IMR-90 (cell line): ENCODE data around the gene IRF2. TPM values are rescaled to one million over a fixed set of nuclear protein-coding genes. Genes with fewer than 3 reads are reported as not detected.

Experiments used
- ATAC-seq: fragments of 200-7000 bp; cut with Tn5 transposase; 2 replicates; pipeline ENCODE4 v1.9.1; 2020; ENCODE audit warnings: low read depth, mild to moderate bottlenecking, moderate library complexity
- BruUV-seq: library from RNA; stranded (reverse); fragments of 400-500 nt; replicated peaks from 2 replicates; lab custom pipeline; 2021; lab: Mats Ljungman, UMichigan
- CTCF ChIA-PET: fragments of 300-600 bp; formaldehyde crosslinking; extraction: SDS; loops from one replicate; lab custom pipeline; 2021; ENCODE audit warnings: antibody characterized with exemption; lab: Yijun Ruan, JAX
- POLR2A ChIA-PET: fragments of 300-600 bp; sonication (Branson Sonifier 250); formaldehyde crosslinking; loops from one replicate; lab custom pipeline; 2022; ENCODE audit warnings: antibody characterized with exemption; ENCODE audit not compliant: unreplicated experiment; lab: Charles Lee
- DNase-seq: peaks from one replicate; pipeline ENCODE4 v3.0.0; 2013
- H2AFZ ChIP-seq: replicated peaks from 2 replicates; pipeline ENCODE3; 2013; ENCODE audit warnings: low read length, mild to moderate bottlenecking; ENCODE audit not compliant: poor library complexity
- H2AK5ac ChIP-seq: 2 replicates; pipeline ENCODE4 v1.6.1; 2013; ENCODE audit warnings: low read depth, low read length, inconsistent platforms
- H2AK9ac ChIP-seq: replicated peaks from 2 replicates; pipeline ENCODE3; 2013; ENCODE audit warnings: mild to moderate bottlenecking, low read depth, low read length, moderate library complexity; ENCODE audit not compliant: poor library complexity
- H2BK120ac ChIP-seq: 2 replicates; pipeline ENCODE4 v1.6.1; 2013; ENCODE audit warnings: low read depth, low read length, inconsistent platforms
- H2BK15ac ChIP-seq: 3 replicates; pipeline ENCODE4 v1.6.1; 2013; ENCODE audit warnings: low read depth, low read length, inconsistent platforms
- H2BK20ac ChIP-seq: 2 replicates; pipeline ENCODE4 v1.6.1; 2013; ENCODE audit warnings: low read depth, mild to moderate bottlenecking, inconsistent platforms, low read length, moderate library complexity
- H2BK5ac ChIP-seq: 2 replicates; pipeline ENCODE4 v1.6.1; 2013; ENCODE audit warnings: mild to moderate bottlenecking, low read depth, low read length, inconsistent platforms; ENCODE audit not compliant: poor library complexity, severe bottlenecking
- H3K14ac ChIP-seq: replicated peaks from 2 replicates; pipeline ENCODE4 v1.6.1; 2013; ENCODE audit warnings: low read depth, low read length, inconsistent platforms
- H3K18ac ChIP-seq: 2 replicates; pipeline ENCODE4 v1.6.1; 2013; ENCODE audit warnings: low read depth, low read length, control low read depth
- H3K23ac ChIP-seq: 2 replicates; pipeline ENCODE4 v1.6.1; 2013; ENCODE audit warnings: low read depth, low read length, inconsistent platforms
- H3K27ac ChIP-seq: 2 replicates; pipeline ENCODE4 v1.5.1; 2013; ENCODE audit warnings: mild to moderate bottlenecking, control low read depth, low read length; ENCODE audit not compliant: insufficient read depth
- H3K27me3 ChIP-seq: 2 replicates; pipeline ENCODE4 v1.6.1; 2013; ENCODE audit warnings: low read length; ENCODE audit not compliant: control insufficient read depth, insufficient read depth
- H3K36me3 ChIP-seq: 2 replicates; pipeline ENCODE4 v1.6.1; 2013; ENCODE audit warnings: low read length, mixed read lengths; ENCODE audit not compliant: control insufficient read depth, insufficient read depth
- H3K4ac ChIP-seq: 2 replicates; pipeline ENCODE4 v1.6.1; 2013; ENCODE audit warnings: low read depth, low read length, inconsistent platforms
- H3K4me1 ChIP-seq: 2 replicates; pipeline ENCODE4 v1.6.1; 2013; ENCODE audit warnings: low read length, mixed read lengths; ENCODE audit not compliant: control insufficient read depth, insufficient read depth
- H3K4me2 ChIP-seq: 2 replicates; pipeline ENCODE4 v1.6.1; 2013; ENCODE audit warnings: low read depth, mild to moderate bottlenecking, control low read depth, low read length, moderate library complexity
- H3K4me3 ChIP-seq: 2 replicates; pipeline ENCODE4 v1.5.1; 2013; ENCODE audit warnings: low read depth, mild to moderate bottlenecking, control low read depth, low read length, moderate library complexity; ENCODE audit not compliant: insufficient read depth
- H3K56ac ChIP-seq: 2 replicates; pipeline ENCODE4 v1.6.1; 2013; ENCODE audit warnings: low read length, inconsistent platforms; ENCODE audit not compliant: insufficient read depth; ENCODE audit errors: extremely low read depth
- H3K79me1 ChIP-seq, 2 experiments: 2 replicates each; pipeline ENCODE4 v1.6.1; 2013; ENCODE audit warnings: low read length in 2 of 2, inconsistent platforms in 1 of 2, low read depth in 1 of 2
- H3K9ac ChIP-seq: 2 replicates; pipeline ENCODE4 v1.6.1; 2013; ENCODE audit warnings: low read depth, low read length, control low read depth
- H3K9me1 ChIP-seq: 2 replicates; pipeline ENCODE4 v1.6.1; 2013; ENCODE audit warnings: low read length, inconsistent platforms; ENCODE audit not compliant: insufficient read depth
- H3K9me3 ChIP-seq: 2 replicates; pipeline ENCODE4 v1.6.1; 2013; ENCODE audit warnings: low read length; ENCODE audit not compliant: control insufficient read depth, insufficient read depth
- H4K20me1 ChIP-seq: 2 replicates; pipeline ENCODE4 v1.6.1; 2013; ENCODE audit warnings: low read length, inconsistent platforms; ENCODE audit not compliant: insufficient read depth
- H4K5ac ChIP-seq: 2 replicates; pipeline ENCODE4 v1.6.1; 2013; ENCODE audit warnings: mild to moderate bottlenecking, low read depth, low read length, control low read depth
- H4K8ac ChIP-seq, 2 experiments: 2 replicates each; pipeline ENCODE4 v1.6.1; 2013; ENCODE audit warnings: low read depth in 2 of 2, low read length in 2 of 2, control low read depth in 1 of 2, inconsistent platforms in 1 of 2
- H4K91ac ChIP-seq: 2 replicates; pipeline ENCODE4 v1.6.1; 2013; ENCODE audit warnings: low read depth, low read length, inconsistent platforms; ENCODE audit not compliant: insufficient read depth
- CHD1 ChIP-seq: IDR thresholded peaks from 2 replicates; pipeline ENCODE4 v1.6.1; 2012; ENCODE audit warnings: low read depth, low read length, improper control_type of control experiment
- MAZ ChIP-seq: IDR thresholded peaks from 2 replicates; pipeline ENCODE4 v1.6.1; 2012; ENCODE audit warnings: low read depth, mild to moderate bottlenecking, low read length, improper control_type of control experiment, moderate library complexity, borderline replicate concordance
- MXI1 ChIP-seq: IDR thresholded peaks from 2 replicates; pipeline ENCODE4 v1.6.1; 2012; ENCODE audit warnings: low read depth, mild to moderate bottlenecking, low read length, moderate library complexity, borderline replicate concordance
- NFE2L2 ChIP-seq: fragments of 150-350 bp; IDR thresholded peaks from 2 replicates; pipeline ENCODE4 v1.6.1; 2016; ENCODE audit warnings: low read depth, mild to moderate bottlenecking, low read length
- POLR2A ChIP-seq: IDR thresholded peaks from 2 replicates; pipeline ENCODE4 v1.6.1; 2012; ENCODE audit warnings: mild to moderate bottlenecking, low read depth, low read length
- RAD21 ChIP-seq: IDR thresholded peaks from 2 replicates; pipeline ENCODE4 v1.6.1; 2012; ENCODE audit warnings: low read length, improper control_type of control experiment
- RFX5 ChIP-seq: IDR thresholded peaks from 2 replicates; pipeline ENCODE4 v1.8.0; 2012; ENCODE audit warnings: low read depth, mild to moderate bottlenecking, low read length, moderate library complexity
- WGBS, 2 experiments: methylation state at CpG; one replicate each; pipeline versions ENCODE4 v1.1.5 to v1.1.7; 2013; ENCODE audit warnings: missing lambda C conversion rate in 2 of 2; ENCODE audit not compliant: insufficient read length in 1 of 2; ENCODE audit errors: extremely low coverage in 2 of 2; 5-methylcytosine and 5-hydroxymethylcytosine counted together
- dilution Hi-C: fragments of 300-500 bp; cut with HindIII; formaldehyde crosslinking; loops from one replicate; pipeline ENCODE4 v1.14.3; 2018; ENCODE audit warnings: low sequenced_read_pairs; ENCODE audit not compliant: unreplicated experiment
- in situ Hi-C: fragments of 300-500 bp; cut with MboI; formaldehyde crosslinking; loops from 3 replicates; pipeline ENCODE4 v1.14.3; 2019; ENCODE audit warnings: low sequenced_read_pairs, inconsistent platforms, mixed read lengths
- intact Hi-C: fragments of 100-400 bp; cut with micrococcal nuclease; formaldehyde crosslinking; loops from 2 replicates; pipeline ENCODE4 v1.10.0; 2022
- polyA plus RNA-seq, 3 experiments: library from polyadenylated mRNA; depleted of rRNA; stranded (reverse); fragments of >200 nt; gene quantifications; 2 replicates each; pipeline ENCODE4 v1.2.3, GENCODE V29; 2012; ENCODE audit warnings: low replicate concordance in 1 of 3
- total RNA-seq: library from RNA; depleted of rRNA; stranded (reverse); fragments of >200 nt; gene quantifications from 2 replicates; pipeline ENCODE4 v1.2.3, GENCODE V29; 2012
- TF ChIP-seq, protein P1 (sequence below): fragments of 150-350 bp; IDR thresholded peaks from 2 replicates; pipeline ENCODE4 v1.6.1; 2016; ENCODE audit warnings: low read depth, mild to moderate bottlenecking, low read length, moderate library complexity, borderline replicate concordance

The IRF2 gene
- total and polyA plus RNA-seq, 2 of the 4 experiments (the other 2 are of a cell fraction): 16.5 to 21.9 TPM

DNA sequence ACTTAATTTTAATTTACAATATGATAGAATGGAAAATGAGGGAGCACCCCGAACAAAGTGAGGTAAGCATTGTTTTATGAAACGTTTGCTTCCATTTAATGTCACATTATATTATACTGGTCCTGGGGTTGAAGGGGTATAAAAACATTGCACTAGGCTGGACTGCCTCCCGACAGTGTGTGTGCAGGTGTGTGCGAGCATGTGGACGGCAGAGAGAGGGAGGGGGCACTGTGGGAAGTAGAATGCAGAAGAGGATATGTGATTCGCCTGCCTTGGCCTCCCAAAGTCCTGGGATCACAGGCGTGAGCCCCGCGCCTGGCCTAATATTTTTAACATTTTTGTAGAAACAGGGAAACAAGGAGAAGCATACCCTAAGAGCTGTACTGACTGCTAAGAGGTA lies 36.0 kb downstream of the IRF2 start:
- no peak overlapping the region for H2BK120ac ChIP-seq
- H2AFZ ChIP-seq: no peak overlapping the region
- ATAC-seq (no peak), DNase-seq (no peak)
- TF ChIP-seq CHD1 (no peak), MXI1 (no peak), NFE2L2 (no peak), RAD21 (no peak), MAZ (no peak), RFX5 (no peak), POLR2A (no peak)
- TF ChIP-seq, protein P1, sequence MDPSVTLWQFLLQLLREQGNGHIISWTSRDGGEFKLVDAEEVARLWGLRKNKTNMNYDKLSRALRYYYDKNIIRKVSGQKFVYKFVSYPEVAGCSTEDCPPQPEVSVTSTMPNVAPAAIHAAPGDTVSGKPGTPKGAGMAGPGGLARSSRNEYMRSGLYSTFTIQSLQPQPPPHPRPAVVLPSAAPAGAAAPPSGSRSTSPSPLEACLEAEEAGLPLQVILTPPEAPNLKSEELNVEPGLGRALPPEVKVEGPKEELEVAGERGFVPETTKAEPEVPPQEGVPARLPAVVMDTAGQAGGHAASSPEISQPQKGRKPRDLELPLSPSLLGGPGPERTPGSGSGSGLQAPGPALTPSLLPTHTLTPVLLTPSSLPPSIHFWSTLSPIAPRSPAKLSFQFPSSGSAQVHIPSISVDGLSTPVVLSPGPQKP: no peak
- 100% methylated on average over 3 of the region's 9 CpGs; no CpG with 5 or more reads in 1 of the 2 experiments for WGBS, 2 experiments
- H4K5ac ChIP-seq: no peak overlapping the region
- H3K14ac ChIP-seq: no peak overlapping the region
- no peak overlapping the region for H3K4me2 ChIP-seq
- no peak overlapping the region for H3K9ac ChIP-seq
- no peak overlapping the region for H2AK5ac ChIP-seq
- H3K4me1 ChIP-seq: peaks cover 24% of the 10 kb centered on the region
- peaks cover 28% of the 10 kb centered on the region for H3K9me1 ChIP-seq
- H4K91ac ChIP-seq: no peak overlapping the region
- no peak overlapping the region for H2BK20ac ChIP-seq
- no TSS peak for BruUV-seq
- H3K36me3 ChIP-seq: peaks cover 3% of the 10 kb centered on the region; the same call in 1 of the 2 replicates
- H3K56ac ChIP-seq: no peak overlapping the region
- H3K23ac ChIP-seq: no peak overlapping the region
- intact Hi-C loops: no loop called here
- dilution Hi-C loops: no loop called here
- H4K20me1 ChIP-seq: peaks cover 18% of the 10 kb centered on the region
- no peak overlapping the region for H3K18ac ChIP-seq
- no peaks in the 10 kb centered on the region for H3K27me3 ChIP-seq
- no peak overlapping the region for H4K8ac ChIP-seq
- ChIA-PET CTCF (no interaction called here), POLR2A (no interaction called here)
- peaks cover 61 to 82% of the 10 kb centered on the region in 2 experiments for H3K79me1 ChIP-seq
- no peak overlapping the region for H3K4me3 ChIP-seq
- no peak overlapping the region for H3K27ac ChIP-seq
- no peak overlapping the region for H3K4ac ChIP-seq
- no peak overlapping the region for H2BK5ac ChIP-seq
- no peak overlapping the region for H2AK9ac ChIP-seq
- no peak overlapping the region for H2BK15ac ChIP-seq
- in situ Hi-C loops: no loop called here
- no peaks in the 10 kb centered on the region for H3K9me3 ChIP-seq
